VCaP (cell line): ENCODE measurements around the gene OR6V1.

Experiments
- H3K27ac ChIP-seq: fragments of 450-650 bp; 2 replicates; pipeline ENCODE4 v1.5.1; 2017
- CTCF ChIP-seq: fragments of 450-650 bp; conservative IDR thresholded peaks from 2 replicates; pipeline ENCODE4 v1.5.1; 2017; ENCODE audit warnings: mild to moderate bottlenecking, moderate library complexity

The OR6V1 gene

GRCh38 chr7:143013473-143013872 is 38.7 kb upstream of the OR6V1 start:
- TF ChIP-seq CTCF, result no peak
- H3K27ac ChIP-seq, result no peak overlapping the region

- no peak for TF ChIP-seq CTCF
- no peak overlapping the region for H3K27ac ChIP-seq
Observed at GRCh38 chr7:143013893-143014292, 38.2 kb upstream of the OR6V1 start.

GRCh38 chr7:143015084-143015483 is 37.1 kb upstream of the OR6V1 start:
- no peak overlapping the region for H3K27ac ChIP-seq
- no peak for TF ChIP-seq CTCF

- TF ChIP-seq CTCF, result no peak
- no peak overlapping the region for H3K27ac ChIP-seq
Observed at GRCh38 chr7:143015926-143016490, 36.1 kb upstream of the OR6V1 start.

GRCh38 chr7:143016996-143017395 is 35.1 kb upstream of the OR6V1 start:
- no peak for TF ChIP-seq CTCF
- H3K27ac ChIP-seq, result no peak overlapping the region

GRCh38 chr7:143018931-143019330 is 33.2 kb upstream of the OR6V1 start:
- no peak for TF ChIP-seq CTCF
- H3K27ac ChIP-seq, result no peak overlapping the region

GRCh38 chr7:143023047-143023446 is 29.1 kb upstream of the OR6V1 start:
- TF ChIP-seq CTCF, result no peak
- H3K27ac ChIP-seq, result no peak overlapping the region

- H3K27ac ChIP-seq, result no peak overlapping the region
- no peak for TF ChIP-seq CTCF
Observed at GRCh38 chr7:143025371-143025770, 26.8 kb upstream of the OR6V1 start.
